GM19099 (cell line): ENCODE results near the gene PIGT.

ENCODE experiments used
- POLR2A ChIP-seq: IDR thresholded peaks from 3 replicates; pipeline ENCODE4 v1.6.1; 2011; ENCODE audit warnings: low read depth; ENCODE audit not compliant: insufficient read length; ENCODE audit errors: extremely low read depth

Gene PIGT

DNA sequence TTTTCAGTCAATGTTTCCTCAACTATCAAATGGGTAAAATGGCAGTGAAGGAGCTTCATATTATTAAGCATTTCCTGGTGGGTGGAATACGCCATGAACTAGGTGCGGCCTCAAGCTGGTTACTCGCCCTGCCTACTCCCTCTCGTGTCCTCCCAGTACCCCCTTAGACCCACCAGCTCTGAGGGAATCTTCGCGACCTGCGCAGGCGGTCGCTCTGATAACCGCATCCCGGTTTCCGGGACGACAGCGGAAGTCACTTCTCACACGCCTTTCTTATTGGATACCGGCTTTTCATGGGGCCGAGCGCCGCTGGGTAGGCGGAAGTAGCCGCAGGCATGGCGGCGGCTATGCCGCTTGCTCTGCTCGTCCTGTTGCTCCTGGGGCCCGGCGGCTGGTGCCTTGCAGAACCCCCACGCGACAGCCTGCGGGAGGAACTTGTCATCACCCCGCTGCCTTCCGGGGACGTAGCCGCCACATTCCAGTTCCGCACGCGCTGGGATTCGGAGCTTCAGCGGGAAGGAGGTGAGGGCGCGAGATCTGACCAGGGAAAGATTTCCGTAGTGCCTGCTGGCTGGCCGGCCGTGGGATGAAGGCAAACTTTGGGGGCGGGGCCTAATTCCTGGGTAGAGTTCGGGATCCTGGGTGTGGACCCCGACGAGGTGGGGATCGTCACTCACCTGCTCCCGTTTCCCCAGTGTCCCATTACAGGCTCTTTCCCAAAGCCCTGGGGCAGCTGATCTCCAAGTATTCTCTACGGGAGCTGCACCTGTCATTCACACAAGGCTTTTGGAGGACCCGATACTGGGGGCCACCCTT, at the start of gene PIGT:
PIGT (plus strand) TSS at position 320 of the 816 bp plus-strand sequence; CDS start at position 336, 16 bp downstream.
- TF ChIP-seq POLR2A: peak; percentile 96

DNA sequence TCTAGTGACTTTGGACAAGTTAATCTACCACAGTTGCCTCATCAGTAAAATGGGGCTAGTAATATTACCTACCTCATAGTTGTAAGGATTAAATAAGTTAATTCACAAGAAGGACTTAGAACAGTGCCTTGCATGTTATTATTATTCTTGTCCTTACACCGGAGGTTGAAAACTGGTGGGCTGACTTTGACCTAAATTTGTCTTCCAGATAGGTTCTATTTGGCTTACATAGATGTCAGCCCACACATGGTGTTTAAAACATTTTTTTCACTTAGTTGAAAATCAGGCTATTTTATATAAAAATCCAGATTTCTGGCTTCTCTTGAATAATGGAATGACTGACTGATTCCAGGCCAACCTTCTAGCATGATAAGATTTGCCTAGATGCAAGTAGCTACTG, 49.7 kb upstream of the PIGT start:
- TF ChIP-seq POLR2A: no peak

DNA sequence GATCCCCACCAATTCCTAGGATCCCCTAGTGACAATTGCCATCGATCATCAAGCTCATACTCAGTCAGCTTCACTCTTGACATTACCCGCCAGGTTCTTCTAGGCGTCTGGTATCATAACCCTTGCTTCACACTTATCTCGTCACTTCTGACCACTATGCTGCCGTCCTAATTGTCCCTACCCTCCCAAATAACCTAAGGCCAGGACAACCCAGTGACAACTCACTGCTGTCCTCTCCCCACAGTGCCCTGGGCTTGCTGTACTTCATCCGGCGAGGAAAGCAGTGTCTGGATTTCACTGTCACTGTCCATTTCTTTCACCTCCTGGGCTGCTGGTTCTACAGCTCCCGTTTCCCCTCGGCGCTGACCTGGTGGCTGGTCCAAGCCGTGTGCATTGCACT, 49.3 kb upstream of the PIGT start:
- no peak for TF ChIP-seq POLR2A

DNA sequence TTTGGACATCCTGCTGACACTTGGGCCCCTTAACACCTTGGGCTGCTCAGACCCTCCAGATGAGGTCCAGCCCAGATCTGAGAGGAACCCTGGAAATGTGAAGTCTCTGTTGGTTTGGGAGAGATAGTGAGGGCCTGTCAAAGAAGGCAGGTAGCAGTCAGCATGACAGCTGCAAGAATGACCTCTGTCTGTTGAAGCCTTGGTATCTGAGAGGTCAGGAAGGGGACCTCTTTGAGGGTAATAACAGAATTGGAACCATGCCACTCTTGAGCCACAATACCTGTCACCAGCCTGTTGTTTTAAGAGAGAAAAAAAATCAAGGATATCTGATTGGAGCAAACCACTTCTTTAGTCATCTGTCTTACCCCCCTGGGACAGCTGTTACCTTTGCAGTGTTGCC, 48.8 kb upstream of the PIGT start:
- TF ChIP-seq POLR2A: no peak

DNA sequence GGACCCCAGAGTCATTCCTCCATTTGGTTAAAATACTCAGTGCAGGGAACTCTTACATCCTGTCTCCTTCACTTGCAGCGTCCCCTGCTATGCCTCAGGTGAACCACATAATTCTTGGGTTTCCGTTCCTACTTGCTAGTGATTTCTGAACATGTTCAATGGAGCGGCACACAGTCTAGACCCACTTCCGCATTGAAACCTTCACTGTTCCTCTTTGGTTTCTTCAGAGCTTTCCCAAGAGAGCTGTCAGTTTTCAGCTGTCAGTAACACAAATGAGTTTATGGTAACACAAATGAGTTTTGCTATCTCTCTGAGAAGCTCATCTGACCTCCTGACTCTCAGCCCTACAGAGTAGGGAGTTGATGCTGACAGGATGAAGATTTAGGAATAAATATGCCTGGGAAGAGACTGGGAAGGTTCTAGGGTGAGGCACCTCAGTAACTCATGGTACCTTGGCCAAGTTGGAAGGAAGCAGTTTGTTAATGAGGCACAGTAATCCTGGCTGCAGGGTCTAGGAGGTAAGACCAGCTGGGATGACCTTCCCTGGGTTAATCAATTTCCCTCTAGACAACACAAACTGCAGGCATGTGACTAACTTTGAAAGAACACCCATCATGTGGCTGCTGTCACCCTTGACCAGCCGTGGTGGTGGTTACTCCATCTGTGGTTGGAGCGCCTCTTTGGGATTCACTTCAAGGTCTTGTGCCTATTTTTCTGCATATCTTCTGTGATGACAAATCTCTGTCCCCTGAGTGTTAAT, 47.5 kb upstream of the PIGT start:
- TF ChIP-seq POLR2A: no peak

DNA sequence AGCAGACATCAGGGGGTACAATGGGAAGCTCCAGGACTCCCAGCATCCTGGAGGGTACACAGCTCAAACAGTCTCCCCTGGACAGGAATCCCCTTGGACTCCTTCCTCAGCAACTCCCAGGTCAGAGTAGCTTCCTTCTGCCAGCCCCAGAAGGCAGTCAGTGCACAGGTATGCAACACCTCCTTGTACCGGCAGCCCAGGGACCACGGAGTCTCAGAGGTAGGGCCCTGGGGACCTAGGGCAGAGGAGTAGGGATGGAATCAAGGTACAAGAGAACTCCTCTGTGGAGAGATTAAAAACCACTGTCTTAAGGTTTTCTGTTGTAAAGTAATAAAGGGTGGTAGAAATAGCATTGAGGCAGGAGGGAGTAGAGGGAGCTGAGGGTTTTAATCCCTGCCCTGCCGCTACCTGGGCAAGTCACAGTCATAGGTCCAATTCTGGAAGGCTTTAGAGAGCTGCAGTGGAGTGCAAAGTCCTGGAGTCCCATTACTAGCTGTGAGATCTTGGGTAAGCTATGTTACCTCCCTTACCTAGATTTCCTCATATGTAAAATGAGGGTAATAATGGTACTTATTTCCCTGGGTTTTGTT, 45.3 kb upstream of the PIGT start:
- TF ChIP-seq POLR2A: no peak

DNA sequence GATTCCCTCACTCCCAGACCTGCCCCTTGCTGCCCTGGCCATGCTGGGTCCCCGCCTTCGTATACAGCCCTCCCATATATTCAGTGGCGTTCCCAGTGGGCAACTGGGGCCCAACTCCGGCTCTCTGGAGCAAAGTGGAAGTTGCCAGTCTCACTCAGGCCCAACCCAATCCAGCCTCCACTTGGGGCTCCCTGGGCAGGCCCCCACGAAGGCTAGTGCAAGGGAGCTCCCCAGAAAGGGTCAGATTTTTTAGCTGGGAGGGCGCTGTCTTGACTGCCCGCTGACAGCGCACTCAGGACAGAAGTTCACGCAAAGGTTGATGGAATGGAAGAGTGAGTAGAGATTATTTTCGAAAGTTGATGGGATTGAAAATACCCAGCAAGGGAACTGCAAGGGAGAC, 43.7 kb upstream of the PIGT start:
- no peak for TF ChIP-seq POLR2A

DNA sequence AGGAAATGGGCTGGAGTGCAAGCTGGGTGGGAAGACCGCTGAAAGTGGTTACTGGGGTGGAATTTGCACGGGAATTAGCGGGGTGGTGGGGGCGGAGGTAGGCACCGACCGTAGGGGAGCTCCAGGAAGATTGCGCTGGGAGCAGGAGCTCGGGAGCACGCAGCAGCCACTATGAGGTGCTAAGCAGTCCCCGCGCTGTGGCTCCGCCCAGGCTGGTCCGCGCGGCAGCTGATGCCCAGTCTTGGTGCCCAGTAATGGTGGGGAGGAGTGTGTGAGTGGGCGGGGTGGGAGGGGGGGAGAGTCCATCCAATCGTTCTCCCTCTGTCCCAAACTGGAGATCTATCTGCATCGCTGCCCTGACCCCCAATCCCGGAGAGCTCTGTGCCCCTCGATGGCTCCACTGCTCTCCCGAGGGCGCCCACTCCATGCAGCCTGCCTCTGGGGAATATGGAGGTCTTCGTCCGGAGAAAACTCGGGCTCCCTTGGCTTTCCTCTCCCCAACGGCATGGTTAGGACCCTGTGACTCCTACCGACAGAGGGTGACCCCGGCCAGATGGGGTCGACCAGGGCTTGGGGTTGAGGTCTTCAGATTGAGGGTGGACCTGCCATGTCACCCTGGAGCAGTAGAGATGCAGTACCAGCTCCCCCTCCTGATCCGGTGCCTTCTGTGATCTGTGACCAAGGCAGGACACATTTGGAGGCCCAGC, 43.1 kb upstream of the PIGT start:
- TF ChIP-seq POLR2A: no peak

DNA sequence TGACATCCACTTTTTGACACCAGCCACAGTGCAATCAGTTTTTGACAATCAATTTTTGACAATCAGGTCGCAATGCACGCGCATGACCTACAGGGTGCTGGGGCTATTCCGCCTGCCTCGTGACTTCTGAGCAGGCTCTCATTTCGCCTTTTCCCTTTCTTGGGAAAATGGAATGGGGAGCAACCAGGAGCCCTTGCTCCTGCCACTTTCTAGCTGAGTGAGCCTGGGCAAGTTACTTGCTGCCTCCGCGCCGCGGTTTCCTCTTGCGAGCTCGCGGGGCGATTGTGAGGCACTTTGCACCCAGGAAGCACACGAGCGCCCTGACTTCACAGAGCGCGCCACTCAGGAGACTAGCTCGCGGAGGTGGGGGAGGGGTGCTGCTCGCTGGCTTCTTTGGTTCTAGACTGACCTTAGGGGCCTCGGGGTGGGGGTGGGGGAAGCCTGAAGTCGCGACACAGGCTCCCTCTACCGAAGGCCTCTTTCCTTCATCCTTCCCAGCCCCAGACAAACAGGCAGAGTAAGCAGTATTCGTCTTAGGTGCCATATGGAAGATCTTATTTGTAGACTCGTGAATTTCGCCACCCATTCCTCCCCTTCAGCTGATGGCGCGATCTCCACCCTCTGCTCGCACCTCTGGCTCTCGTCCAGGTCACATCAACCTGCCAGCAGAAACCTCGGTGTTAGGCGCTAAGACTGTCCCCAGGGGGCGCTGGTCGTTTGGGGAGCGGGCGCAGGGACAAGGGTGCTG, 42.4 kb upstream of the PIGT start:
- no peak for TF ChIP-seq POLR2A

DNA sequence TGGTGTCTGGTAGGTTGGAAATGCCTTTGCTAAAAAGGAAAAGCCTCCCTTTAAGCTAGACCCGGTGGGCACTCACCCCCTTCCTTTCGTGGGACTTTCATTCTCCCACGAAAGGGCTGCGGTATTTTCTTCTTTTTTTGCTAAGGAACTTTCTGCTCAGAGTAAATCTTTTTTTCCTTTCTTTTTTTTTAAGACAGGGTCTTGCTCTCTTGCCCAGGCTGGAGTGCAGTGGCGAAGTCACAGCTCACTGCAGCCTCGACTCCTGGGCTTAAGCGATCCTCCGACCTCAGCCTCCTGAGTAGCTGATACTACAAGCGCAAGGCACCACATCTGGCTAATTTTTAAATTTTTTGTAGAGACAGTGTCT, 41.9 kb upstream of the PIGT start:
- TF ChIP-seq POLR2A: no peak

DNA sequence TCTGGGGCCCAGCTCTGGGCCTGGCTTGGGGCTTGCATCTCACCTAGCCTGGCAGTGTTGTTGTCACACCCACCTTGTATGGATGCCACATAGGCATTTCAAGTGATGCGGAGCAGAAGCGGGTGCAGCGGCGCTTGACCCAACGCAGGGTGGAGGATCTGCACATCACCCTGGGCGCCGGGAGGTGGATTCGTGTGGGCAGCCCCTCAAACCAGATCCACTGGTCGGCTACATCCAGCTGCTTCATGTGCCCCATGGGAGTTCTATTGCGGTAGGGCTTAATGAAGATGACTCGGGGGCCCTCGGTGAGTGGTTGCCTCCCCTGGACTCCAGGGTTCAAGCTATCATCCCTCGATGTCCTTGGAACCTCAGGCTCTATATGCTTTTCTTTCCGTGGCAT, 41.0 kb upstream of the PIGT start:
- TF ChIP-seq POLR2A: no peak

DNA sequence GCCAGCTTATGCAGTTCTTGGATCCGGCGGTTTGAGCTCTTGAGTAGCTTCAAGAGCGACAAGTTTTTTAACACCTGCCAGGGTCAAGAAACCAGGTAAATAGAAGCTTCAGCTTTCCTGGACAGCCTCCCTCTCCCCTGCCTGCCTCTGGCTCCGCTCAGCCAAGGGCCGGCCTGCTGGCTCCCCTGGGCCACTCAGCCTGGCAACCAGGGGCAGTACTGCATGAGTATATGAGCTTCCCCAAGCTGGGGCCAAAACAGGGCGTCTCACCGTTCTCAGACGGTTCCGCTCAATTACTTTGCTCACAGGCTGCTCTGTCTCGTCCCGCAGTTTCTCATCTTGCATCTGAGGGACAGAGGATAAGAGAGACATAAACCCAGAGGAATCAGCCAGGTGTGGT, 38.7 kb upstream of the PIGT start:
- TF ChIP-seq POLR2A: no peak

DNA sequence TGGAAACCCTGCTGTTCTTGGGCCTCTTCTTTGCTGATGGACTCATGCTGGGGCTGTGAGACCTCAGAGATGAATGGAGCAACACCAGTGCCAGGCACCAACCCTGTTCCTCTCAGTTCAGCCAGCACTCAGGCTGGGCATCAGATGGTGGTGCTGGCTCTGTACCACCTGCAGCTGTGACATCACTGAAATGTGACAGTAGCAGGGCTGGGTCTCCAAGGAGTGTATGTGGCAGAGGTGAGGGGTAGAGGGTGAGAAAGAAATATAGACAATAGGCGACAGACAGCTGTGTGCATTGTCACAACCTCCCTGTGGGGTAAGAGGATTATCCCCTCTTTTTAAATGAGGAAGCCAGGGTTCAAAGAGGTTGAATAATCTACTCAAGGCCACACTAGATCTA, 37.8 kb upstream of the PIGT start, which contains the start of gene TP53TG5:
TP53TG5 (minus strand) TSS at position 135 of the 400 bp plus-strand sequence; CDS start at position 46, 89 bp downstream.
- TF ChIP-seq POLR2A: no peak

DNA sequence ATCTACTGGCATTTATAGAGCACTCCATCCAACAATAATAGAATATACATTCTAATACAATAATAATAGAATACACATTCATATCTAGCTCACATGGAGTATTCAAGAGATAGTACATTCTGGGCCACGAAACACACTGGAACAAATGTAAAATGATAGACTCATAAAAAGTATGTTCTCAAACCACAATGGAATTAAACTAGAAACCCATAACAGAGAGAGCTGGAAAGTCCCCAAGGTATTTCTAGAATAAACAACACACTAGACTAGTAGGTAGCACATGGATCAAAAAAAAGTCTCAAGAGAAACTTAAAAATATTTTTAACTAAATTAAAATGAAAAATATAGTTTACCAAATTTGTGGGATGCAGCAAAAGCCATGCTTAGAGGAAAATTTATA, 28.7 kb upstream of the PIGT start:
- TF ChIP-seq POLR2A: no peak
